HG02642 (cell line): ENCODE data around the gene ATP8A2.
"Not testable (repeated sequence)": the region's sequence is repeated elsewhere in the genome, so short reads cannot be mapped to it uniquely, and the experiment has no call there.

ENCODE experiments used
- ATAC-seq: cut with Tn5 transposase; IDR thresholded peaks from one replicate; pipeline ENCODE4 v1.9.1; 2021; ENCODE audit warnings: mild to moderate bottlenecking; ENCODE audit not compliant: unreplicated experiment, poor library complexity

ATP8A2 gene

DNA sequence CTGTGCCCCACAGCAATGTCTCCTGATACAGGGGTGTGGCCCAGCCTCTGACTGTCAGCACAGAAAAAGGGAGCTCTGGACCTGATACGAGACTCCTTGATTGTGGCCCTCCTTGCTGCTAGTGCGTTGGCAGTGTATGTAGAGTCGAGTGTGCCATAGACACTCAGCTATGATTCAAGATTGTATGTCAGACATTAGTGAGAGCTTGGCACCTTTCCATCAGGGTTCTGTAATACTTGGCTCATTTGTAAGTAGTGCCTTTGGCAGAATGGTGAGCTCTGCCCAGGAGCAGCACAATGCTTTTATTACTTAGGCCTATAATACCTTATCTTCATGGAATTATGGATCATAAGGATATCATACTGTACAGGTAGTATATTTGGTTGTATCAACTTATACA is 83.4 kb downstream of the ATP8A2 start:
- no peak for ATAC-seq

- ATAC-seq = no peak
These were observed 85.8 kb downstream of the ATP8A2 start for GRCh38 chr13:25457566-25457965.

- ATAC-seq = no peak
These were observed 90.7 kb downstream of the ATP8A2 start for GRCh38 chr13:25462301-25463125.

GRCh38 chr13:25463496-25463895 is 91.7 kb downstream of the ATP8A2 start:
- ATAC-seq = no peak

DNA sequence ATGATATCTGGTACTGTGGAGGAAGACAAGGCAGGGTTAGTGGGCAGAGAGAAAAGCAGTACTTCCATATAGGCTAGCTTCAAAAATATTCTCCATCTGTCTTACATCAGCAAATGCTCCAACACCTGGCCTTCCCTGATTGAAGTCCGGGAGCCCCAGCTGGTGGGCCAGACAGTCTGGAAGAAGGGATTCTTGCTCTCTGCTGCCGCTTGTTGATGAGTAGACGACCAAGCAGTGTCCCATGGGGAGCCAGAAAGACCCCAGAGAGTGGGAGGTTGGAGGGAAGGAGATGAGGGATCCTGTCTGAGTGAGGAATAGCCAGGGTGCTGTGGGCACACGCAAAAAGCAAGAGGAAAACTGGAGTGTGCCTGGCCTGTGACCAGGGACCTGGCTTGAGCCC is 95.1 kb downstream of the ATP8A2 start:
- no peak for ATAC-seq

DNA sequence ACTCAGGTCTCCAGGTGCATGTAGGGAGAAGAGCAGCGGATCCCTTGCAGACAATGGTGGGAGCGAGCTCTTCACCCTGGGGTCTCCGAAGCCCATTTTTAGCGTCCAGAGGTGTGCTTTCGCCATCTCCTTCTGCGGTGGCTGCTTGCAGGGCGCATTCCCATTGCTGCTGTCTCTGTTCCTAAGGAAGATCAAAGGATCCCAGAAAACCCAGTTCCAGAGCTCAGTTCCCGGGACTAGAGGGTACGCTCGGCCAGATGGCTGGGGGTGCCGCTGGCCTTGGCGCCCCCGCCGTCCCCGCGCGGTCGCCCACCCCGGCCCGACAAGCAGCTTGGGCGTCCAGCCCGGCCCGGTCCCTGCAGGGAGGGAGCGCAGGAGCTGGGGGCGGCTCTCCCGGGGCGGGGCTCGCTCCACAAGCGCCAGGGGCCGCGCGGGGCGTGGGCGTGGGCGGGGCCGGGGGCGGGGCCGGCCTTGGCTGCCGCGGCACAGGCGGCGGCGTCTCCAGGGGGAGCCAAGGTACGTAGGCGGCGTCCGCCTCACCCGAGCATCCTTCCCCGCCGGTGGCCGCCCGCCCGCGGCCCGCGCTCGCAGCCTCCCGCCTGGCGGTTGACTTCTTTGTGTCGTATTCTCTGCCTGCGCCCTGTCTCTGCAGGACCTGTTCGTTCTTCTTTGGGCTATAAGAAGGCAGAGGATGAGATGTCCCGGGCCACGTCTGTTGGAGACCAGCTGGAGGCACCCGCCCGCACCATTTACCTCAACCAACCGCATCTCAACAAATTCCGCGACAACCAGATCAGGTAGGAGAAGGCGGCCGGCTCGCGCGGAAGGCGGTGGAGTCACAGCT is 96.8 kb downstream of the ATP8A2 start:
- ATAC-seq = no peak

DNA sequence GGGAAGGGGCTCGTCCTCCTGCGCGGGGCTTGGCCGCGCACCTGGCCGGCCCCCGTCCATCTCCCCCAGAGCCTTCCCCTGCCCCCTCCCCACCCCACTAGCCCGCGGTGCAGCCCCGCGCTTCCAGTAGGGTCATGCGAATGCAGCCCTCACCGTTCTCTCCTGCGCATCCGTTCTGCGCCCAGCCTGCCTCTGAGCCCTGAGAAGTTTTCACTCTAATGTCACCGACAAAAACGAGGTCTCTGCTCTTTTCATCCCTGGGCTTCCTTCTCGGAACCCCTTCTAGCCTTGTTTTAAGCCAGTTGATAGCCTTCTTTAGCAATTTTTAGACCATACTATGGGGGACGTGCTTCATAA is 97.4 kb downstream of the ATP8A2 start:
- ATAC-seq = no peak

DNA sequence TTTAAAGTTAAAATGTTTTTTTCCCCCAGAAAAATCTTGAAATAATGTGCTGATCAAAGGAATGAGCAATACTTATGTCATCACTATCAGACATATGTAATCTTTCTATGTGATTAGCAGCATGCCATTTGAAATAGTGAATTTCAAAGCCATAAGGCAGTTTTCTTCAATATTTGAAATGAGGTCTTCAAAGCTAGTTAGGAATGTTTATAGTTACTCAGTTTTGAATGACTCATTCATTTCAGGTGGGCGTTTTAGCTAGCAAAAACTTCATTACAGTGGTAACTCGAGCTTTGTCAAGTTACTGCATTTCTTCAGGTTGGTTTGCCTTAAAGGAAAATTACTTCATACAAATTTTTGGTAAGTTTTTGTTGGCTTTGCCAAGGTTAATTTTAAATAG is 102.1 kb downstream of the ATP8A2 start:
- ATAC-seq = no peak

- ATAC-seq = no peak
These were observed 106.4 kb downstream of the ATP8A2 start for GRCh38 chr13:25478186-25478585.

DNA sequence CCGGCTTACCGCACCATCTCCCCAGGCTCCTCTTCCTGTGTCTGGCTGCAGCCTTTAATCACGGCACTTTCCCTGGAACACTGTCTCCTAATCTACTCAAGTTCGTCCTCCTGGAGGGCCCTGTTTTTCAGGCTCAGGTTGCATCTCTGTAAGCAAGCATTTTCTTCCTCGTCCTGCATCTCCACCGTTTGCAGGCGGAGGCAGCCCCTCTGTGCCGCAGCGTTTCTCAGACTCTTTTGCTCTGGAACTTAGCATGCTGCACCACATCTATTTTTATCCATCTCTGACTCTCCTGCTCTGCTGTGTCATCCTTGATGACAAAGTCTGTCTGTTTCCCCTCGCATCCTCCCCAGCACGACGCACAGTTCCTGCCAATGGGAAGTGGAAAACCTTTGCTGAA is 117.5 kb downstream of the ATP8A2 start:
- ATAC-seq = no peak

DNA sequence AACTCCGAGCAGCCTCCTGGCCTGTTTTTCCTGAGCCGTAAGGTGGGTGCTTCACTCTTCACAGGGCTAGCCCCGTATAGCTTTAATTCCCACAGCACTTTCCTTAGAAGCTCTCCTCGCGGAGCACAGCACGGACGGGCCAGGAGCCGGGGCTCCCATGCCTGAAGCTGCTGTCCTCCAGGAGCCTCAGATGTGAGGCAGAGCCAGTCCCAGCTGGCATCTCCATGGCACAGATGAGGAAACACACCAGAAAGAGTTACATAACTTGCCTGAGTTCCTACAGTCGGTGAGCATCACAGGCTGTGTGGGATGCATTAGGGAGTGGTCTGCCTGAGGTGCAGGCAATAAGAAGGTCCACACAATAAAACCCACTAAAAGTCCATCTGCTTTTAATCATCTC is 118.5 kb downstream of the ATP8A2 start:
- ATAC-seq = no peak

DNA sequence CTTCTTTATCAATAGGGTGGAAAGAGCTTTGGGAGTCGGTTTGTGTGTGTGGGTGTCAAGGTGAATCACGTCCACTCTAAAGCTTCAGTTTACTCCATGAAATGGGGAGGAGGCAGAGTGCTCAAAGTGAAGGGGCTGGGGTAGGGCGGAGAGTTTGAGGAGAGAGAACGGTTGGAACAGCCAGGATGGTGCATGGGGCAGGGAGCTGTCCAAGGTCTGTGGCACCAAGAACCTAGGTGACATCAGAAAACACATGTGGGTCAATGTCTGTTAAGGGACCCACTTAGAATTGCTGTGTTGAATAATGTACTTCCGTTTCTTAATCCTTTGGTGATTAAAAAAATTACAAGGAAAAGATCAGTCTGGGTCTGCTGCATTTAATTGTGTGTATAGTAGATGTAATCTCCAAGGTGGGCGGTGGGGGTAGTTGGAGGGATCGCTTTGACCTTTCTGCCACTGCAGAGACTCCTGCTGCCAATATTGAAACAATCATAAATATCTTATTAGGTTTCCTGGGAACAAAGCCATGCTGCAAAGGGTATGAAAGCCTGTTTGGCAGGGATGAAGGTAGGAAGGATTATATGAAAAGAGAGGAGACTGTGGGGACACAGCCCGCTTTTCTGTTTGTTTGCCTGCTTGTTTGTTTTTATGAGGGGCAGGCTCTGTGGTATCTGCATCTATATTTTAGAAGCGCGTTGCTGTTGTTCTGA is 122.3 kb downstream of the ATP8A2 start:
- no peak for ATAC-seq

DNA sequence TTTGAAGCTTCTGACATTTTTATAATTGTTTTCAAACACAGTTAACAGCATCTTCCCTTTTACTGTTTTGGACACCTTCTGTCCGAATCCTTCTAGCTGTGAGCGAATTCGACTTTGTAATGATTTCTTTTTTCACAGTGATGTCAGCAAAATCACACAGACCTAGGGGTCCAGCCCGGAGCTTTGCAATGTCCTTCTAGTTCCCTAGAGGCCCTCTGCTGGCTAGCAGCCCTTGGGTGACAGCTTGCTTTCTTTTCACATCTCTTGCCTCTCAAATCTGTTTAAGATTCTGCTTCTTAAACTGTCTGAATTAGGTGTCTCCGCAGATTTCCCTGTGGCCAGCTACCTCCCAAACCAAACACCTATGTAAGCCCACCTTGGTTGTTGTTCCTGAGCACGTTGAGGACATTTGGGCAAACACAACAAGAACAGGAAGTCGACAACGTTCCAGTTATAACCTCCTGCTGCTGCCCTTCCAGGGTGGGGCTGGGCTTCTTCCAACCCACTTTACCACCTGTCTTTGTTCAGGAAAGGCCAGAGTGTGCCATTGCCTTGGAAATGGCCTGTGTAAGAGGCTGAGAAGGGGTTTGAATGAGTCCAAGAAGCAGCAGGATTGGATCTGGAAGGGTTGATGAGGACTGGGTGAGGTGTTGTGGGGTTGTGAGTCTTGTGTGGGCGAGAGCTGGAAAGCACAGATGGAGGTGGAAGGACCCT is 123.1 kb downstream of the ATP8A2 start:
- ATAC-seq = no peak

GRCh38 chr13:25501231-25501630 is 129.5 kb downstream of the ATP8A2 start:
- ATAC-seq = no peak

DNA sequence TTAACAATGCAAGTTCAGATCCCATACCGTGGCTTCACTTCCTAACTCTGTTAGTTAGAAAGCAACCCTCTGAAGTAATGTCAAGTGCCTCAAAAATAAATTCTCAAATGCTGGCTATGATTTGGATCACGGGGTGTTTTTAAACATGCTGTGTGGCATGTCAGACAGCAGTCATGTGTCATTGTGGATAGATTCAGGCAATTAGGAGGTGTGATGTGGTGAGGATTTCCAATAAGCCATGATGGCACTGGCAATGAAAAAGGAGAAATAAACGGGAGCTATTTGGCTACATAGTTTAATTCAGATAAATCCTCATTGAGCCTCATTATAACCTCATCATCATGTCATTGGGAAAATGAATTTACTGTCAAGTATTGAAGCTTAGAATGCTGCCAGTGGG is 130.3 kb downstream of the ATP8A2 start:
- ATAC-seq = no peak

GRCh38 chr13:25502551-25502950 is 130.8 kb downstream of the ATP8A2 start:
- no peak for ATAC-seq

GRCh38 chr13:25503856-25504255 is 132.1 kb downstream of the ATP8A2 start:
- ATAC-seq = no peak

DNA sequence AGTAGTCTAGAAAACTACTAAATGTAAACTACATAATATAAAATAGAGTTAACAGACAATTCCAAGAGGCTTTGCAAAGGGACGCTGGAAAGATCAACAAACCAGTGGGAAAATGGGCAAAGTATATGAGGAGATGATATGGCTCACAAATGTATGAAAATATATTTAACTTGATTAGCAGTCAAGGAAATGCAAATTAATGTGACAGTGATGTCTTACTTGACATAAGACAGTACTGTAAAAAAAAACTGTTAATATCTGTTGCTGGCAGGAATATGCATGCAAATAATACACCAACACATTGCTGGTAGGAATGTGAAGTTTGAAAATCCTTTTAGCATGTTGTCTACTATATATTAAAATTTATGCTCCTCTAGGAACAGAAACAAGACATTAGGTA is 136.1 kb downstream of the ATP8A2 start:
- ATAC-seq = no peak

GRCh38 chr13:25513060-25513459 is 141.3 kb downstream of the ATP8A2 start:
- not testable (repeated sequence) for ATAC-seq

DNA sequence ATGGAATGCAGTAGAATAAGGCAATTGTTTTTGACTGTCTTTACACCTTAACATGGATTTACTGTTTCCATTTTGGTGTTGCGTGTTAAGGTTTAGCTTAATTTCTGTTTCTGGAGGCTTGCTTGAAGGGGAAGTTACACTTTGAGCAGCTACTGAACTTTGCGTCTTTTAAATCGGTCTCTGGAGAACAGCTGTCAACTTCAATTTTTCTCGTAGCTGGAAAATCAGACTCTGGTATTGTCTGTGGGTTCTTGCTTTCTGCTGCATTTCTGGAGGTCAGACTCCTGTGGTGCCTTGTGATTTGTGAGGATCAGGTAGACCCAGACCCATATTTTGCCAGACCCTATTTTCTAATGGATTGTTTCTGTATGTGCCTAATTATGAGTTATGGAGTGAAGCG is 146.7 kb downstream of the ATP8A2 start:
- no peak for ATAC-seq
